ENCODE data around the gene MPG.

The MPG gene

DNA sequence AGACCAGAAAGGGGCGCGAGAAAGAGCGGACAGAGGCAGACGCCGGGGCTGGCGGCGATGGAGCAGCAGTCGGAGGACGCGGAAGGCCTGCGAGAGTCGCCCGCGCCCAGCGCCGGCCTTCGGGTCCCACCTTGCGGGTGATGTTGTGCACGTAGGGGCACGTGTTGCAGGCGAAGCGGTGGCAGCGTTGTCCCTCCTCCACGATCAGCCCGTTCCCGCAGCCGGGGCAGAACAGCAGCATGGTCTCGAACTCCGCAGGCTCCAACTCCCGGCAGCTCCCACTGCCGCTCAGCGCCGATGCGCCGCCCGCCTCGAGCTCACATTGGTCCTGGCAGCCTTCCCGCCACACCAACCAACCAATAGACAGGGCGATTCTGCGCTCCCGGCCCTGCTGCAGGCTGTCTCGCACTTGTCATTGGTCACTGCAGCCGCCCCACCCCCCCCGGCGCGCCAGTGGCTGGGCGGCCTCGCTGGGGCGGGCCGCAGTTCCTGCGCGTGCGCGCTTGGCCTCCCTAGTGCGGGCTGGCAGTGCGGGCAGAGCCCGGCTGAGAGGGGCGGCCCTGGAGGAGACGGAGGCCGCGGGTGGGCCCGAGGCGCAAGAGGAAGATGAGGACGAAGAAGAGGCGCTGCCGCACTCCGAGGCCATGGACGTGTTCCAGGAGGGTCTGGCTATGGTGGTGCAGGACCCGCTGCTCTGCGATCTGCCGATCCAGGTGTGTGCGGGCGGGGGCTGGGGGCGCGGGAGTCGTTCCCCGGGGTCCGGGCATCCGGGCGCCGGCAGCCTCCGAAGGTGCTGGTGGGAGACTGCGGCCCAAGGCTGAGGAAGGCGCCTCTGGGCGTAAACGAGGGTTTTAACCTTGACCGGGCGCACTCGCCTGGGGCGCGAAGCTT is 24.4 kb upstream of the MPG start, which contains the start of the genes POLR3K and SNRNP25:
TSS of gene POLR3K (minus strand) at position 263 of the 891 bp plus-strand sequence. CDS start at position 241, 22 bp downstream.
TSS of gene SNRNP25 (plus strand) at position 483 of the 891 bp plus-strand sequence. CDS start at position 672, 189 bp downstream.
- DNase-seq = peak; percentile 98

DNA sequence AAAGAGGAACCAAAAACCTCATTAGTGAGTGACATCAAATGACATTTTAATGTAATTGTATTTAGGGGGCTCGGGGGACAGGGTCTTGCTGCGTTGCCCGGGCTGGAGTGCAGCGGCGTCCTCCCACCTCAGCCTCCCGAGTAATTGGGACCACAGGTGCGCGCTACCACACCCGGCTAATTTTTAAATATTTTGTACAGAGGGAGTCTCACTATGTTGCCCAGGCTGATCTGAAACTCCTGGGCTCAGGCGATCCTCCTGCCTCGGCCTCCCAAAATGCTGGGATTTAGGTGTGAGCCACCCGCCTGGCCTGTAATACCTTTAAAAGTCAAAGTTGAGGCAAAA is 23.8 kb upstream of the MPG start:
- no peak for DNase-seq

DNA sequence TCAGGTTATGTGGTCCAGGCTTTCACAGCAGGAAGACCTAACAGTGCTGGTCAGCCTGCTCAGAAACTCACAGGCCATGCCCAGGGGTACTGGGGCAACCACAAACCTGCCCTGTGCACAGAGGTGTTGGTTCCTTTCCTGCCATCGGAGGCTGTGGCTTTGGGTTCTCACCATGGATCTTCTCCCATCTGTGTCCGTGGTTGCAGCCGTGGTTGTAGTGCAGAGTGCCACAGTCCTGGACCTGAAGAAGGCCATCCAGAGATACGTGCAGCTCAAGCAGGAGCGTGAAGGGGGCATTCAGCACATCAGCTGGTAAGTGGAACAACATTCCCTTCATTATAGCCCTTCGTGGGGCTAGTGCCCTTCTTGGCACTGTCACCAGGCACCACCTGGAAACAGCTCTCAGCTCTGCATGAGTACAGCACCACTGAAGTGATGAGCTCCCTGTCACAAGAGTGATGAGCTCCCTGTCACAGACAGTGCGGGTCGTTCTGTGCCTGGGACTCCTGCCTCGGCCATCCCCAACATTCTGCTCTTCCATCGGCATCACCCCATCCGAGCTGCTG is 22.4 kb upstream of the MPG start:
- no peak for DNase-seq

DNA sequence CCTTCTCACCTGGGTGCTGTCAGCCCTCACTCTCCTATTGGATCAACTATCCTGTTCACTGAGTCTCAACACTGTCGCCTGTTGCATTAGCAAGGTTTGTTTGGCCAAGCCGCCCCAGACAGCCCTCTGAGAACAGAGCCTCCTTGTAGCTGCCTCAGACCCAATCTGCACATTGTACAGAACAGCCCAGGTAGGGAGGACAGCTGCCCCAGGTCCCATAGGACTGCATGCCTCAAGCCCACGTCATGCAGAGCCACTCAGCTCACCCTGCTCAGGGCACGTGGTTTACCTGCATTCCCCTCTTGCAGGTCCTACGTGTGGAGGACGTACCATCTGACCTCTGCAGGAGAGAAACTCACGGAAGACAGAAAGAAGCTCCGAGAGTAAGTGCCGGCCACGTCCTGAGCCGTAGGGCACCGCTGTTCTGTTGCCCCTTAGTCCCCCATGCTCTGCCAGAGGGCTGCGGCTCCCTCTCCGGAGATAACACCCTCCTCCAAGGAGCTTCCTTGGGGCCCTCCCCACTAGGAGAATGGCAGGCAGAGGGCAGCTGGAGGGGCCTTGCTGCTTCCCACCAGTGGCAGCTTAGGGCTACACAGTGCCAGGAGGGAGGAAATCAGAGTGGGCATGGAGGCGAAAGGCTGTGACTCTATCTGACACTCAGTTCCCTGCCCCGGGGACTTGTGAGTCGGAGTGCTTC is 21.6 kb upstream of the MPG start:
- DNase-seq = no peak

DNA sequence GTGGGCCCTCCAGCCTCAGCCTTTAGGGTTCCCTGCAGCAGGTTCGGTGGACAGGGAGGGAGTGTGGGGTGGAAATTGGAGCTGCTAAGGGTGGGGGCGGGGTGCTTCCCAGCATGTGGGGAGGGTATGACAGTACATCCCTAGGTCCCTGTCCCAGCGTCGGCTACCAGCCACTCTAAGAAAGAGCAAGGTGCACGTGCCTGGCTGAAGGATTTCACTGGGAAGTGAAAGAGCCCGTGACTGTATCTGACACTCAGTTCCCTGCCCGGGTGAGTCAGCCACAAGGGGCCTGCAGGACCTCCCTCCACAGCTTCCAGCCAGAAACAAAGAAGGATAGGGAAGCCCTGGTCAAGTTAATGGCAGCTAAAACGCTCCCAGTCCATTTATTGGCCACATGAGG is 20.3 kb upstream of the MPG start:
- DNase-seq = no peak

DNA sequence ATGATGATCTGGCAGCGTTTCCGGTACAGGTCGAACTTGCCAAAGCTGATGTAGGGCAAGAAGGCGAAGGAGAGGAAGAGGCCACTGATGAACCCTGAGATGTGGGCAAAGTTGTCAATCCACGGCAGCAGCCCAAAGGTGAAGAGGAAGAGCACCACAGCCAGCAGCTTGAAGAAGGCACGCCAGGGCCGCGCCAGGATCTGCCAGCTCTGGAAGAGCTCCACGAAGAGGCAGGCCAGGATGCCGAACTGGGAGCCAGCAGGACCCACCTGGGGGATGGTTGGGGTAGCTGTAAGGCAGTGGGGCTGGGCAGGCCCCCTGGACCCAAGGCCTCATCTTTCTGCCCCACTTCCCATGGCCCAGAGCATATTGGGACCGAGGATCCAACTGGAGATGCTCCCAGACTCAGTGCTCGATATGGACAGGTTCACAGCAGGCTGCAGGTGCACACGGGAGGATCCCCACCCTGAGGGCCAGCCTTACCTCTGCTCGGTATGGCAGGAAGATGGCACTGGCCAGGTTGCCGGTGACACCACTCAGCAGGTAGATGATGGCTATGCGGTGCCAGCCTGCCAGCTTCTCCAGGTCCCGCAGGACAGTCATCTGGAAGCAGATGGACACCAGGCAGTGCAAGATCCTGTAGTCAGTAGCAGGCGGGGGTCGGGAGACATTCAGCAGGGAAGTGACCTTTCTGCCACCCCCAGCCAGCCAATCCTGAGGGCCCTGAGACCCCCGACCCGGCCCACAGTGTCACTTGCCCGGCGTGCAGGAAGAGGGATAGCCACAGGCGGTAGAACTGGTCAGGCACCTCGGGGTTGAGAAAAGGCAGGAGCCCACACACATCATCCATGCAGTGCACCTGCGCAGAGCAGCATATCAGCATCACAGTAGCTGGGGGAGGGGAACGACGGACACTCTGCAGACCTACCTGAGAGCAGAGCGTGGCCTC is 19.3 kb upstream of the MPG start:
- DNase-seq = no peak

DNA sequence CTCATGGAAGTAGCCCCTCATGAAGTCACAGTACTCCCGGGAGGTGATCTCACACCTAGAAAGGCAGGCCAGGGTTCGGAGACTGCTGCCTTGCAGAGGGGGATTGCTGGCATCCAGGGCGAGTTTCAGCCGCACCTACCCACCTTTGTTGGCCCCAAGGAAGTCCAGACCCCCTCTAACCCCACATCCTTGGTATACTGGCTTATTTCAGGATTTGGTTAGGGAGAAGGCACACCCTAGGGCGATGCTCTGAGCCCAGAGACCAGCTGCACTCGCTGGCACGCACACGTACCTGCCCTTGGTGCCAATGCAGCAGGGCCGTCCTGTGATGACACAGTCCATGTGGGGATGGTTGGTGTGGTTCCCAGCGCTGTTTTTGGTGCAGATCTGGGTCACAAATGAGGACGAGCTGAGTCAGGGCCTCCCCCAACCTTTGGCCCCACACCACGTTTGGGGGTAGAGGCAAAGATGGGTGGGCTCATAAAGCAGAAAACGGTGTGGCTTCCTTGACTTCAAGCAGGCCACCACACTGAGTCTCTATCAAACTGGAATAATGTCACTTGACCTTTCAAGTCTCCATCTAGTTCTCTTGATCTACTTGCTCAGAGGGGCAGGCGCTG is 18.5 kb upstream of the MPG start:
- no peak for DNase-seq

DNA sequence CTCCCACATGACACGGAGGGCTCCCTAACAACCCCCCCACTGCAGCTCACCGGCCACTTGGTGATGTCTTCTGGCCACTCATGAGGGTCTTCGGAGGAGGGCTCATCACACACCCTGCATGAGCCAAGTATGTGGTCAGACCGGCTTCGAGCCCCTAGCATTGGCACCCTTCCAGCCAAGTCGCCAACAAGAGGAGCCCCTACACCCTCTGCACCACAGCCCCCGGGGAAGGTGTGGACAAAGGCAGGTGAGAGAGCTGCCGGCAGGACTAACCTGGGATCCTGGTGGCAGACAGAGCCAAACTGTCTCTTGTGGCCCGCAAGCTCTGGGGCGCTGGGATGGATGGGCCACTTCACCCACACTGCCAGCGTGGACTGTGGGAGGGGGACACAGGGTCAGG is 17.9 kb upstream of the MPG start:
- DNase-seq = no peak

DNA sequence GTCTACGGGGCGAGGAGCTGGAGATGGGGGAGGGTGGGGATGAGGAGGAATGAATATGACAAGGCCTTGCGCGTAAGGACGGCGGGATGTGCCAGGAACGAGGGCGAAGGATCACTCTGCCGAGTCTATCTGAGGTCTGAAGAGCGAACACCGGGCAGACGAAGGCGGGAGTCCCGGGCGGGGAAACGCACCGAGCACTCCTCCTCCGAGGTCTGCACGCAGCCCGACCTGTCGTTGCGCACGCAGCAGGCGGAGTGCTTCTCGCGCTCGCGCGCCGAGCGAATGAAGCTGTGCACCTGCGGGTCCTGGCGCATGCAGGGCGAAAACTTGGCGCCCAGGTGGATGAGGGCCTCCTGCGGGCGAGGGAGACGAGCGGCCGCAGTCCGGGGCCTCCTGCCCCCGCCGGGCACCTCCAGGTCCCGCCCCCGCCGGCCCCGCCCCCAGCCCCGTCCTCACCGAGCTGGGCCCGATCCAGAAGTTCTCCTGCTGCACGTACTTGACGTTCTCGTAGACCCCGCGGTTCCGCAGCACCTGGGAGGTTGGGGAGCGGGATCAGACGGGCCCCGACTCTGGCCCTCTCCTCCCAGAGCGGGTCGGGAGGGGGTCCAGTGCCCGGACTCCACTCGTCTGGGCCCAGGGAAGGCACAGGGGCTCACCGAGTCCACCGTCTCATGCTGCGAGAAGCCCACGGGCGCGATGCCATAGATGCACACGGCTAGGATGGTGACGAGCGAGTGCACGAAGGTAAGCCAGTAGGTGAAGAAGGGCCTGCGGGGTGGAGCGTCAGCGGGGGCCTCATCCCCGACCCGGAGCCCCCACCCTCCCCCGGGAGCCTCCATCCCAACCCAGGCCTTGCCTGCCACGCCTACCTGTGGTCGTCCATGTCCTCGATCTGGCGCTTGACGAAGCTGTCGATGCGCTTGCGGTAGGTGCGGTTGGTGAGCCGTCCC is 16.8 kb upstream of the MPG start:
- no peak for DNase-seq

DNA sequence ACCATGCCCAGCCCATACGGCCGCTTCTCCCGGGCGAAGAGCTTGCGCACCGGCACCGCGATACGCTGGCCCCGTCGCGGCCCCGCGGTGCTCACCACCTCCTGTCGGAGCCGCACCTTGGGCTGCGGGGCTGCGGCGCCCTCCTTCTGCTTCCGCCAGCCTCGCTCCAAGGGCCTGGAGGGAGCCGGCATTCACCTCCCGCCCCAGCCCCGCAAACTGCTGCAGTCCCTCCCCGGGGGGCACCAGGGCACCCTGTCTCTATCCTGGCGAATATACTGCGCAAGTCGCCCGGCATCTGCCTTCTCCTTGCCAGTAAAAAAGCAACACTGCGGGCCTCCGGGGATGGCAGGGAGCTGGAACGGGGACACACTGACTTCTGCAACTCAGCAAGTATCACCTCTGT is 16.1 kb upstream of the MPG start:
- no peak for DNase-seq

DNA sequence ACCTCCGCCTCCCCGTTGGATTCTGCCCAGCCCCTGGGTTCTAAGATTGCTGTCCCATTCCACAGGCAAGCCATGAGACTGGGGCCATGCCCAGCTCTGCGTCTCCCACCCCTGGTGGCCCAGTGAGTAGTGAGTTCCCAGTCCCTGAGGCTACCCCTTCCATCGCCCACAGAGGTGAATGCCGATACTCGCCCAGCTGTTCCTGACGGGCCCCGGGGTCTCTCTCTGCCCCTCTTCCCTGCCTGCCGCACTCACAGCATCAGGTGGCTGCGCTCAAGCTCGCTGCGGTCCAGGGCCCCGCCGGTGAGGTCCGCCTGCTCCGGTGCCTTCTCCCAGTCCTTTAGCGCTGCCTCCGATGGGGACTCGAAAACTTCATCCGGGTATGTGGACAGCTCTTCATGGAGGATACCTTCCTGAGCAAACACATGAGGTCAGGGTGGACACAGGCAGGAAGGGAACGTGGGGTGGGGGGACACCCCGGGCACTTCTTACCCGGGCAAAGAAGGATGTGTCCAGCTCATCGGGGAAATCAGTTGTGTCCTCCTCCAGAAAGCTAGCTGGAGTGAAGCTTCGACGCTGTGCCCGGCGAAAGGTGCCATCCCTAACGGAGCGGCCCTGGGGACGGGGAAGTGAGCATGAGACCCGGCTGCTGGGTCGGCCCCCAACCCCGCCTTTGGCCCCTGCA is 15.6 kb upstream of the MPG start:
- no peak for DNase-seq

DNA sequence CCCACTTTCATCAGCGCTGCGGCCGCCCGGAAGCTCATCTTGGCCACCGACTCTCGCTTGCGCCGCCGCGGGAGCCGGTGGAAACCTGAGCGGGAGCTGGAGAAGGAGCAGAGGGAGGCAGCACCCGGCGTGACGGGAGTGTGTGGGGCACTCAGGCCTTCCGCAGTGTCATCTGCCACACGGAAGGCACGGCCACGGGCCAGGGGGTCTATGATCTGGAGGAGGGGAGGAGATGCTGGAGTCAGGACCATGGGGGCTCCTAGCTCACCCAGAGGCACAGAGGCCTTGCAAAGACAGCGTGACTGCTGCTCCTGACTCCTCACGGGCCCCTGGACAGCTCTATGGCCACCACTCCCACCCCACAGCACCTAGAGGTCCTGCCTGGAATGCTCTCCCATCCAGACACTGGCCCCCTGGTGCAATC is 15.0 kb upstream of the MPG start:
- DNase-seq = no peak

DNA sequence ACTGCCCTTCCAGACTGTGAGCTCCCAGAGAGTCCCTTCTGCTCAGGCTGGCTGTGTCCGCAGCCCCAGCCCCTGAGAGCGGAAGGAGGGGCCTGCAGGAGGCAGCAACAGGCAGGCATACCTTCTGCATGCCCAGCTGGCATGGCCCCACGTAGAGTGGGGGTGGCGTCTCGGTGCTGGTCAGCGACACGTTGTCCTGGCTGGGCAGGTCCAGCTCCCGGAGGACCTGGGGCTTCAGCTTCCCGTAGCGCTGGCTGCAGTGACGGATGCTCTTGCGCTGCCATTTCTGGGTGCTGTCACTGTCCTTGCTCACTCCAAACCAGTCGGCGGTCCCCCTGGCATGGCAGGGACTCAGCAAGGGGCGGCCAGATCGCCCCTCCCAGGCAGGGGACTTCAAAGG is 14.6 kb upstream of the MPG start:
- no peak for DNase-seq

DNA sequence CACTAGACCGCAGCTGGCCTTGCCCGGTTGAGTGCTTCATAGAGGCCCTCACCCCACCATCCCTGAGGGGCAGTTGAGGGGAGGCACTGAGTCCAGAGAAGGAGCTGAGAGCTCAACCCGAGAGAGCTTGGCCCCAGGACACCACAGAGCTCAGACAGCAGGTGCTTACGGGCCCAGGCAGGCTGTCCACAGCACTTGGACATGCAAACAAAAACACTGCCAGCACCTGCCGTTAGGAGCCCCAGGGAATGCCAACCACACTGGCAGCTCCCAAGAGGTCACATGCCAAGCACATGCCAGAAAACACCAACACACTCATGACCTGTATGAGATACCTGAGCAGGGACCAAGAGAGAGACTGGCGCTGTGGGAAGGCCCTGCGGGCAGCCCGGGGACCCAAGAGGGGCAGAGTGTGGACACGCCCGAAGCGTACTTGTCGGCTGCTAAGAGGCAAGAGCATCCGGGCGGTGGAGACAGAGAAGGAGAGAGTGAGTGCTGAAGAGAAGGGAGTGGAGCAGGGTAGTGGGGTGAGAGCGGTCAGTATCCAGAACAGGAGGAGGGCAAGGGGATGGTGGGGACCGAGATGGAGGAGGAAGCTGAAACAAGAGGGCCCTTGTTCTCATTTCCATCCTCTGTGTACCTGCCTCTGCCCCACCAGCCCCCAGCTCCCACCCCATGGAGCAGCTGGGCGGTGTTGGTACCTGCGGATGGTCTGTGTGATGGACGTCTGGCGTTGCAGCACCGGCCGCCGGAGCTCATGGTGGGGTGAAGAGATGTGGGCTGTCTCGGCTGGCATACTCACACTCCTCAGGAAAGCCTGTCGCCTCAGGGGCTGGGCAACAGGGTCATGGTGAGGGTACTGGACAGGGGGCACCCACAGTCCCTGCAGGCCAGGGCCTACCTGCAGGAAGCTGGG is 13.8 kb upstream of the MPG start:
- DNase-seq = no peak

DNA sequence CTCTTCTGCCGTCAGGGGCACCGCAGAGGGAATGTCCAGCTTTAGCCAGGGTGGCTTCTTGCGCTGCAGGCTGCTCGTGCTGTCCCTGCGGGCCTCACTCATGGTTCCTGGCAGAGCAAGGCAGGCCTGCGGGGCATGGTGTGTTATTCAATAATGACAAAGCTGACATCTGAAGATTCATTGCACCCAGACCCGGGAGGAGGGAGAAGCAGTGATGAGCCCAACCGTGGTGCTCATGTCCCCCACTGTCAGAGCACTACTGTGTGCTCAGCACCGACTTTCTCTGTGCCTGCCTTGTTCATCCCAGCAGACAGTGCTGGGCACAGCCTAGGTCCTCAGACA is 13.1 kb upstream of the MPG start:
- DNase-seq = no peak

DNA sequence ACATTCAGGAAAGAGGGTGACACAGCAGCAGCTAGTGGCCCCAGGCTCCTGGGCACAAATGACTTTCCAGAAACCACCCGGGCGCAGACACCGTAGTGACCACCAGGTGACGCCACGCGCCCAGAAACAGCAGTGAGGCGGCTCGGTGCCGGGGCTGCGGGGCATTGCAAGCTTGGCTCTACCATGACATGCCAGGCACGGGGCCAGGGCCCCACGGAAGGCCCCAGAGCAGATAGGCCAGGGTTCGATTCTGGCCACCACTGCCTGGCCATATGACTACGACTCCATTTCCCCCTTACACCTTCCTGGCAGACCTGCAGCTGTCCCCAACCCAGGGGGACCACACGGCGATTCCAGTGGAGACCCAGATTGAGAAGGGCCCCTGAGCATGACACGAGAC is 12.3 kb upstream of the MPG start:
- DNase-seq = peak; percentile 83

DNA sequence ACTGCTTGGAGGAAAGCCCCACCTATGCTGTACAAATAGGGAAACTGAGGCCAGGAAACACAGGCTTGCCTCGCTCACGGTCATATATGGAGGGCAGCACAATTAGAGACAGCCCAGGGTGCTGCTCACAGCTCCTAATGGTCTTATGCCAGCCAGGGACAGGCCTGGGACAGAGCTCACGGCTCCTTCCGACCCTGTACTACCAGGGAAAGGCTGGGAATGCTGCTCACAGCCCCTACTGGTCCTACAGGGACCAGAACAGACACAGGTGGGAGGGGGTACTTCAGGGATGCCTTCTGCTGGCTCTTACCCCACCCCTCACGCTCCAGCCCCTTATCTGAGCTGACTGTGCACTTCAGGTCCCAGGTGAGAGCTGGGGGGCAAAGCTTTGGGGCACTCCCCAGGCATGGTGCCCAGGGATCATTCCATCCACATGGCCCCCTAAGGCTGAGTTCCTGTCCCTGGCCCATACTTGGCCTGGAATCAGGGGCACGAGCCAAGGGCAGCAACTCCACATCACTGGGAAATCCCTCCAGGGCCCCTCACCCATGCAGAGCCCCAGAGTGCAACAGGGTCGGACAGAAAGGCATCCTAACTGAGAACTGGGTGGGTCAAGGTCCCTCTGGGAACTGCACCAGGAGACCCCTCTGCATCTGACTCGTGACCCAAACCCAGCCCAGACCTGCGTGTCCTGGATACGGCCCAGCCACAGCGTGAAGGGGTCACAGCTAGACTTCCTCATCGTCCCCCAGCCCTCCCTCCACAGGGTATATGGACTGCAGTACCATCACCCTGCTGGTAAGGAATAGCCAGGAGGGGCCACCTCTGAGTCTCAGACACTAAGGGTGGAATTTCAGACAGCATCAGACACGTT is 11.5 kb upstream of the MPG start:
- DNase-seq = no peak

DNA sequence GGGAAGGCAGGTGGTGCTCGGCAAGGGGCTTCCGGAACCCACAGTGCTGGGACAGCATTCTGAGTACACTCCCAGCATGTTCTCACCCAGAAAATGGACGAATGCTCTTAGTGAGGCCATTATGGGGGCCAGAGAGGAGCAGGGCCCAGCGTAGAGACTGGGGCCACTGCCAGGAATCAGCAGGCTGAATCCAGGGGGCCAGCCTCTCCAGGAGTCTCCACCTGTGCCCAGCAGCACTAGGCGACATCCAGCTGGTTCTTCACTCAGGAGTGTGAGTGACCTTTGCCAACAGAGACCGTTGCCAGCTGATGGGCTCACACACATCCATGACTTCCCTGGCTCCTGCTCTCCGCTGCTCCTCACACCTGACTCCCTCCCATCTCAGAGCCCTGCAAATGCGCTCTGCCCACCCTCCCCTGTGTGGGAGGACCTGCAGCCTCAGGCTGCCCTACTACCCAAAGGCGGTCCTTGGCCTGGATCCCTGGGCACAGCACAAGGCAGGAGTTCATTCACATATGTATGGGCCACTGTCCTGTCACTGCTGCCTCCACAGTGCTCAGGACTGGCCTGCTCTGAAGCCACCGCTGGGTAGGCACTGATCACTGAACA is 10.7 kb upstream of the MPG start:
- DNase-seq = no peak

Data from stimulated activated CD4-positive, alpha-beta T cell treated with anti-CD3 and anti-CD28 coated beads, Interleukin-12 subunit alpha, Interleukin-12 subunit beta, amount 100 ng/mL, for 4 hours (primary cell).